Stomach smooth muscle (tissue), 2 donors: Measurements from ENCODE around the gene SNCB.

Source experiments
- H3K27ac ChIP-seq: one replicate; pipeline ENCODE4 v1.7.0; 2013; ENCODE audit warnings: mild to moderate bottlenecking, low read length, inconsistent platforms
- H3K27me3 ChIP-seq, 2 donors: one replicate each; pipeline ENCODE4 v1.7.0; 2013; ENCODE audit warnings: low read length in 2 of 2; ENCODE audit not compliant: insufficient read depth in 2 of 2, control insufficient read depth in 1 of 2
- H3K36me3 ChIP-seq, 2 donors: one replicate each; pipeline ENCODE4 v1.7.0; 2013; ENCODE audit warnings: low read length in 2 of 2; ENCODE audit not compliant: control insufficient read depth in 2 of 2, insufficient read depth in 2 of 2
- H3K4me1 ChIP-seq: one replicate; pipeline ENCODE4 v1.7.0; 2013; ENCODE audit warnings: low read length; ENCODE audit not compliant: control insufficient read depth, insufficient read depth
- H3K4me3 ChIP-seq, 2 donors: one replicate each; pipeline ENCODE4 v1.7.0; 2013; ENCODE audit warnings: low read length in 2 of 2
- H3K9ac ChIP-seq, 2 donors: one replicate each; pipeline ENCODE4 v1.7.0; 2013; ENCODE audit warnings: low read length in 2 of 2, mild to moderate bottlenecking in 1 of 2
- H3K9me3 ChIP-seq, 2 donors: one replicate each; pipeline ENCODE4 v1.7.0; 2013; ENCODE audit warnings: low read length in 2 of 2; ENCODE audit not compliant: control insufficient read depth in 2 of 2
- donor health status: healthy.
- donor health status: Pancreatic carcinoma.

Gene SNCB

GRCh38 chr5:176624142-176624541 is 6.2 kb downstream of the SNCB start:
- no peaks in the 10 kb centered on the region for H3K36me3 ChIP-seq
- H3K27me3 ChIP-seq, result peaks cover 71 to 73% of the 10 kb centered on the region in 2 donors
- no peak overlapping the region for H3K9ac ChIP-seq
- peaks cover 24% of the 10 kb centered on the region for H3K4me1 ChIP-seq
- H3K4me3 ChIP-seq, result no peak overlapping the region
- no peaks in the 10 kb centered on the region for H3K9me3 ChIP-seq
- H3K27ac ChIP-seq, result no peak overlapping the region

- Histone ChIP-seq H3K27me3 (peaks cover 64 to 69% of the 10 kb centered on the region in 2 donors), H3K4me3 (no peak overlapping the region), H3K4me1 (peaks cover 23% of the 10 kb centered on the region), H3K9ac (no peak overlapping the region), H3K27ac (no peak overlapping the region), H3K9me3 (no peaks in the 10 kb centered on the region), H3K36me3 (no peaks in the 10 kb centered on the region)
Observed at GRCh38 chr5:176621661-176622079, 8.7 kb downstream of the SNCB start.

GRCh38 chr5:176620333-176620981 is 9.9 kb downstream of the SNCB start:
- Histone ChIP-seq H3K27me3 (peaks cover 55 to 63% of the 10 kb centered on the region in 2 donors), H3K27ac (no peak overlapping the region), H3K4me3 (peak overlapping the region in 1 of 2 donors; percentile 8), H3K36me3 (no peaks in the 10 kb centered on the region), H3K4me1 (peaks cover 23% of the 10 kb centered on the region), H3K9me3 (no peaks in the 10 kb centered on the region), H3K9ac (no peak overlapping the region)

- peak overlapping the region; percentile 19 to 40 for H3K4me3 ChIP-seq
Observed at GRCh38 chr5:176619569-176620332, 10.6 kb downstream of the SNCB start.

GRCh38 chr5:176619203-176619568 is 11.1 kb downstream of the SNCB start:
- Histone ChIP-seq H3K4me1 (peaks cover 23% of the 10 kb centered on the region), H3K36me3 (no peaks in the 10 kb centered on the region), H3K9me3 (no peaks in the 10 kb centered on the region), H3K4me3 (peak overlapping the region; percentile 19 to 44), H3K9ac (no peak overlapping the region), H3K27me3 (peaks cover 55% of the 10 kb centered on the region in 2 donors), H3K27ac (no peak overlapping the region)

More at GRCh38 chr5:176619569-176620332, 10.6 kb downstream of the SNCB start:
- no peak overlapping the region for H3K9ac ChIP-seq
- peaks cover 56% of the 10 kb centered on the region in 2 donors for H3K27me3 ChIP-seq
- no peaks in the 10 kb centered on the region for H3K36me3 ChIP-seq
- no peaks in the 10 kb centered on the region for H3K9me3 ChIP-seq
- H3K4me1 ChIP-seq, result peaks cover 23% of the 10 kb centered on the region
- H3K27ac ChIP-seq, result no peak overlapping the region

- H3K27me3 ChIP-seq, result peaks cover 51% of the 10 kb centered on the region in 2 donors
- no peaks in the 10 kb centered on the region for H3K36me3 ChIP-seq
- H3K27ac ChIP-seq, result no peak overlapping the region
- no peaks in the 10 kb centered on the region for H3K9me3 ChIP-seq
- peaks cover 27% of the 10 kb centered on the region for H3K4me1 ChIP-seq
- H3K9ac ChIP-seq, result no peak overlapping the region
- peak overlapping the region in 1 of 2 donors; percentile 44 for H3K4me3 ChIP-seq
Observed at GRCh38 chr5:176618783-176619182, 11.6 kb downstream of the SNCB start.

- H3K27ac ChIP-seq, result no peak overlapping the region
- no peaks in the 10 kb centered on the region for H3K36me3 ChIP-seq
- H3K4me1 ChIP-seq, result peaks cover 25% of the 10 kb centered on the region
- peaks cover 45 to 46% of the 10 kb centered on the region in 2 donors for H3K27me3 ChIP-seq
- no peak overlapping the region for H3K4me3 ChIP-seq
- no peak overlapping the region for H3K9ac ChIP-seq
- no peaks in the 10 kb centered on the region for H3K9me3 ChIP-seq
Observed at GRCh38 chr5:176616511-176616910, 13.8 kb downstream of the SNCB start.

GRCh38 chr5:176614805-176615478 is 15.4 kb downstream of the SNCB start:
- Histone ChIP-seq H3K27ac (no peak overlapping the region), H3K36me3 (no peaks in the 10 kb centered on the region), H3K4me1 (peaks cover 12% of the 10 kb centered on the region), H3K9ac (no peak overlapping the region), H3K9me3 (no peaks in the 10 kb centered on the region), H3K4me3 (no peak overlapping the region), H3K27me3 (peaks cover 31 to 32% of the 10 kb centered on the region in 2 donors)

GRCh38 chr5:176612855-176613254 is 17.5 kb downstream of the SNCB start:
- Histone ChIP-seq H3K9me3 (no peaks in the 10 kb centered on the region), H3K27me3 (peaks cover 16 to 26% of the 10 kb centered on the region in 2 donors), H3K4me3 (no peak overlapping the region), H3K4me1 (peaks cover 10% of the 10 kb centered on the region), H3K27ac (no peak overlapping the region), H3K9ac (no peak overlapping the region), H3K36me3 (no peaks in the 10 kb centered on the region)

- Histone ChIP-seq H3K4me3 (no peak overlapping the region), H3K9ac (no peak overlapping the region), H3K9me3 (no peaks in the 10 kb centered on the region), H3K27me3 (peaks cover 15 to 21% of the 10 kb centered on the region in 2 donors), H3K36me3 (no peaks in the 10 kb centered on the region), H3K27ac (no peak overlapping the region), H3K4me1 (peaks cover 10% of the 10 kb centered on the region)
Observed at GRCh38 chr5:176612008-176612407, 18.3 kb downstream of the SNCB start.
